Esophagus muscularis mucosa (tissue), 4 donors: ENCODE measurements around the gene SORCS2. TPM values are rescaled to one million over a fixed set of nuclear protein-coding genes. Genes with fewer than 3 reads are reported as not detected.

Experiments
- DNase-seq: peaks from one replicate; pipeline ENCODE4 v3.0.0-alpha.2; 2017; ENCODE audit errors: extremely low spot score
- H3K27ac ChIP-seq, 4 donors: fragments of 200-600 bp; sonication (generic); replicated peaks in 1 of 4; 1 replicate in 3 of 4; 2 replicates in 1 of 4; pipeline ENCODE4 v1.5.1; 2016 to 2019; ENCODE audit warnings: mild to moderate bottlenecking in 1 of 4
- H3K27me3 ChIP-seq, 4 donors: fragments of 200-600 bp; sonication (generic); one replicate each; pipeline versions ENCODE4 v1.5.1 to v1.6.0; 2016 to 2019
- H3K36me3 ChIP-seq, 4 donors: fragments of 200-600 bp; sonication (generic); one replicate each; pipeline ENCODE4 v1.5.1; 2016 to 2019
- H3K4me1 ChIP-seq, 4 donors: fragments of 200-600 bp; sonication (generic); one replicate each; pipeline ENCODE4 v1.5.1; 2016 to 2019
- H3K4me3 ChIP-seq, 4 donors: fragments of 200-600 bp; sonication (generic); 1 replicate in 2 of 4; 2 replicates in 2 of 4; pipeline ENCODE4 v1.5.1; 2016 to 2019; ENCODE audit warnings: mild to moderate bottlenecking in 4 of 4, moderate library complexity in 1 of 4
- H3K9me3 ChIP-seq, 4 donors: fragments of 200-600 bp; sonication (generic); 1 replicate in 3 of 4; 2 replicates in 1 of 4; pipeline ENCODE4 v1.5.1; 2016 to 2019
- EP300 ChIP-seq: sonication (generic); formaldehyde crosslinking; IDR thresholded peaks from one replicate; pipeline ENCODE4 v1.6.1; 2017; ENCODE audit warnings: antibody characterized with exemption
- POLR2A ChIP-seq: fragments of 450-650 bp; IDR thresholded peaks from one replicate; pipeline ENCODE4 v1.6.1; 2017; ENCODE audit warnings: antibody characterized with exemption, moderate library complexity, mild to moderate bottlenecking, low read depth
- POLR2AphosphoS5 ChIP-seq, 2 donors: sonication (generic); formaldehyde crosslinking; IDR thresholded peaks; one replicate each; pipeline ENCODE4 v1.6.1; 2017; ENCODE audit warnings: antibody characterized with exemption in 2 of 2
- WGBS: methylation state at CpG from one replicate; pipeline ENCODE4 v1.1.5; 2018; 5-methylcytosine and 5-hydroxymethylcytosine counted together
- intact Hi-C: fragments of 100-400 bp; cut with DNase I; formaldehyde crosslinking; loops from one replicate; pipeline ENCODE4 v1.15.1; 2023
- total RNA-seq, 4 donors: library from RNA; depleted of rRNA; stranded (reverse); fragments of >200 nt; gene quantifications; one replicate each; pipeline versions ENCODE4 v1.1.0 to v1.2.1, GENCODE V29; 2016
- TF ChIP-seq, protein P1 (sequence below), 3 experiments: fragments of 200-600 bp in 2 of 3; fragments of 450-650 bp in 1 of 3; sonication (generic) in 2 of 3; IDR thresholded peaks; one replicate each; pipeline ENCODE4 v1.5.1; 2017 to 2019; ENCODE audit warnings: antibody characterized with exemption in 3 of 3, mild to moderate bottlenecking in 2 of 3, moderate library complexity in 1 of 3

SORCS2 gene
- total RNA-seq, 4 donors from 2014 or later = 3.3 to 10.1 (median 4.3) TPM

DNA sequence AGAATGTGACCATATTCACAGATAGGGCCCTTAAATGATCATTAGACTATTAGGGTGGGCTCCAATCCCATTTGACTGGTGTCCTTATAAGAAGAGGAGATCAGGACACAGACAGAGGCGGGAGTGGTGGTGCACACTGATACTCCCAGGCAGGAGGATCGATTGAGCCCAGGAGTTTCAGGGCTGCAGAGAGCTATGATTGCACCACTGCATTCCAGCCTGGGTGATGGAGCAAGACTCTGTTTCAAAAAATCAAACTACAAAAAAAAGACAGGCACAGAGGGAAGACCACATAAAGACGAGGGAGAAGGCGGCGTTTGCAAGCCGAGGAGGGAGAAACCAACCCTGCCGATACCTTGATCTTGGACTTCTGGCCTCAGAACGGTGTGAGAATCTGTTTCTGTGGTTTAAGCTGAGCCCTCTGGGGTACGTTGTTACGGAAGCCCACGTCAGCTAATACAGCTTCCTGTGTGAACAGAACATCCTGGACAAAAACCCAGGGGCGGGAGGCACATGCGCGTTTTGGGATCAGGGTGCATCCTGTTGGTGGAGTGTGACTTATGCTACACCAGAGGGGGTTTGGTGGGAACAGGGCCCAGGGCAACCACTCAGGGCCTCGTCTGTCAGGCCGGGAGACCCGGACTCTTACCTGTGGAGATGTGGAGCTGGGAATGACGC, 454.2 kb downstream of the SORCS2 start:
- Histone ChIP-seq H3K27me3 (no peaks in the 10 kb centered on the region), H3K4me1 (peaks cover 0 to 29% (median 10%) of the 10 kb centered on the region in 4 donors), H3K27ac (no peak overlapping the region), H3K4me3 (no peak overlapping the region), H3K9me3 (peaks cover 0 to 6% (median 3%) of the 10 kb centered on the region in 4 donors), H3K36me3 (no peaks in the 10 kb centered on the region)
- WGBS = 84% methylated on average over 18 of the region's 18 CpGs
- DNase-seq = no peak
- TF ChIP-seq POLR2A = no peak
- no peak for TF ChIP-seq EP300
- TF ChIP-seq POLR2AphosphoS5 (IDR thresholded peaks at IDR 0.05) = no peak
- TF ChIP-seq, protein P1, sequence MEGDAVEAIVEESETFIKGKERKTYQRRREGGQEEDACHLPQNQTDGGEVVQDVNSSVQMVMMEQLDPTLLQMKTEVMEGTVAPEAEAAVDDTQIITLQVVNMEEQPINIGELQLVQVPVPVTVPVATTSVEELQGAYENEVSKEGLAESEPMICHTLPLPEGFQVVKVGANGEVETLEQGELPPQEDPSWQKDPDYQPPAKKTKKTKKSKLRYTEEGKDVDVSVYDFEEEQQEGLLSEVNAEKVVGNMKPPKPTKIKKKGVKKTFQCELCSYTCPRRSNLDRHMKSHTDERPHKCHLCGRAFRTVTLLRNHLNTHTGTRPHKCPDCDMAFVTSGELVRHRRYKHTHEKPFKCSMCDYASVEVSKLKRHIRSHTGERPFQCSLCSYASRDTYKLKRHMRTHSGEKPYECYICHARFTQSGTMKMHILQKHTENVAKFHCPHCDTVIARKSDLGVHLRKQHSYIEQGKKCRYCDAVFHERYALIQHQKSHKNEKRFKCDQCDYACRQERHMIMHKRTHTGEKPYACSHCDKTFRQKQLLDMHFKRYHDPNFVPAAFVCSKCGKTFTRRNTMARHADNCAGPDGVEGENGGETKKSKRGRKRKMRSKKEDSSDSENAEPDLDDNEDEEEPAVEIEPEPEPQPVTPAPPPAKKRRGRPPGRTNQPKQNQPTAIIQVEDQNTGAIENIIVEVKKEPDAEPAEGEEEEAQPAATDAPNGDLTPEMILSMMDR (IDR thresholded peaks at IDR 0.05) = no peak
- intact Hi-C loops = no loop called here

DNA sequence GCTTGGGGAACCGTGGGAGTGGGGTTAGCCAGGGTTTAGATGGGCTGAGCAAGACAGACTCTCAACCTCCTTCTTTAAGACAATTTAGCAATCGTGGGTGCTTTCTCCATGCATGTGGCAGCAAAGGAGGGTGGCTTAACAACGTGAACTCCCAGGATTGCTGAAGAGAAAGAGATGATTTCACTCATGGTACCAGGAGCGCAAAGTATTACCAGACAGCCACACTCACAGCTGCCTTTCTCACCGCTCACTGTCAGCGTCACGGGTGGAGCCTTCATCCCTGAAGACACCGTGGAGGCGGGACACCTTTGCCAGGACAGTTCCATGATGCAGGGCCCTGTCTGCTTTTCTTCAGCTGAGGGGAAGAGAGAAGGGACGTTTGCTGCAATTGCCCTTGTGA, 454.8 kb downstream of the SORCS2 start:
- TF ChIP-seq, protein P1 (IDR thresholded peaks at IDR 0.05) = no peak
- TF ChIP-seq POLR2AphosphoS5 (IDR thresholded peaks at IDR 0.05) (no peak), POLR2A (no peak)
- Histone ChIP-seq H3K27me3 (no peaks in the 10 kb centered on the region), H3K4me1 (peaks cover 0 to 29% (median 14%) of the 10 kb centered on the region in 4 donors), H3K9me3 (peaks cover 0 to 6% (median 3%) of the 10 kb centered on the region in 4 donors), H3K27ac (no peak overlapping the region), H3K4me3 (no peak overlapping the region), H3K36me3 (no peaks in the 10 kb centered on the region)
- 89% methylated on average over 10 of the region's 10 CpGs for WGBS
- no peak for DNase-seq
- intact Hi-C loops = no loop called here

DNA sequence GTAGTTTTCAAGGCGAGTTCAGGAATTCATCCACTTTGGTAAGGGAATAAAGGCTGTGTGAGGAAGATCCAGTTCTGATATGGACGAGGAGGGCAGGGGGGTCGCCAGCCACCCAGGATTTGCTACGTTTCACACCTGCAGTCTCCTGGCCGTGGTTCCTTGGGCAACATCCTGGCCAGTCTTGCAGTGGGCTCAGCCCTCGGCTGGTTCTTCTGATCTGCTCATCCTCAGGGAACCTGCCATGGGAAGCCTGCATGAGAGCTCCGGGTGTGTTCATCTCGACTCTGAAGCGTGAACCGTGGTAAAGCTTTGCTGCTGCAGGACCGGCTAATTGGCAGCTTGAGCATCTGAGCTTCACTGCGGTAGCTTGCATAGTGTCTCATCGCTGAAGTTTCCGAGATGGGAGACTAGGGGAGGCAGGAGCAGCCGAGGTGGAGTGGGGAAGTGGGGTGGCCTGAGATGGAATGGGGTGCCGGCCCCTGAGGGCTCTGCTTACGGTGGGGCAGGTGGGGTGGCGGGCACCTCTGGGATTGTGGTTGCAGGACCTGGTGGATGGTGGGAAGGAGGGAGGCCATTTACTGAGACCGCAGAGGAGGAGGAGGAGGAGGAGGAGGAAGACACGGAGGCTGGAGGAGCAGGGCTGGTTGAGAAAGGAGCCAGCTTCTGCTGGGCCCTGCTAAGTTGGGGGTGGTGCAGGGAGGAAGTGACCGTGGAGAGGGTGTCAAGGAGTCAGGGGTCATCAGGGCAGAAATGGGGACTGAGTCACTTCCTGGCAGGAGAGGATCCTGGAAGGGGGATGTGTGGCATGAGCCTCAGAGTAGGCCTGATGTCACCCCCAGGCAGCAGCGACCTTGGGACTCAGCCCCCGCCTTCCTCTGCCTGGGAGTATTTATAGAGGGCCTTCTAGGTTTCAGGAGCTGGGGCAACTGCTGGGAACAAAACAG, 455.5 kb downstream of the SORCS2 start:
- intact Hi-C loops = no loop called here
- Histone ChIP-seq H3K27ac (no peak overlapping the region), H3K9me3 (peaks cover 0 to 6% (median 3%) of the 10 kb centered on the region in 4 donors), H3K27me3 (no peaks in the 10 kb centered on the region), H3K36me3 (no peaks in the 10 kb centered on the region), H3K4me3 (no peak overlapping the region), H3K4me1 (peaks cover 0 to 29% (median 17%) of the 10 kb centered on the region in 4 donors)
- TF ChIP-seq, protein P1 (IDR thresholded peaks at IDR 0.05) = no peak
- WGBS = 85% methylated on average over 23 of the region's 23 CpGs
- DNase-seq = no peak

- 85% methylated on average over 13 of the region's 23 CpGs for WGBS
- H3K36me3 ChIP-seq = no peaks in the 10 kb centered on the region
- DNase-seq = no peak
- intact Hi-C loops = no loop called here
- TF ChIP-seq POLR2A = no peak
- TF ChIP-seq EP300 = no peak
- TF ChIP-seq POLR2AphosphoS5 (IDR thresholded peaks at IDR 0.05) = no peak
- TF ChIP-seq, protein P1 (IDR thresholded peaks at IDR 0.05) = no peak
- no peaks in the 10 kb centered on the region for H3K27me3 ChIP-seq
- H3K4me1 ChIP-seq = peaks cover 0 to 30% (median 20%) of the 10 kb centered on the region in 4 donors
- peaks cover 0 to 6% (median 3%) of the 10 kb centered on the region in 4 donors for H3K9me3 ChIP-seq
- H3K27ac ChIP-seq = no peak overlapping the region
- no peak overlapping the region for H3K4me3 ChIP-seq
Observed at GRCh38 chr4:7648544-7649395, 456.4 kb downstream of the SORCS2 start.
